T-cell (primary cell): Measurements from ENCODE around the gene KCNE1. TPM values are rescaled to one million over a fixed set of nuclear protein-coding genes. Genes with fewer than 3 reads are reported as not detected.
A peak's percentile ranks its signal among the peaks of the same experiment; 100 is the strongest.
"Not testable (repeated sequence)": the region's sequence is repeated elsewhere in the genome, so short reads cannot be mapped to it uniquely, and the experiment has no call there.

ENCODE experiments used
- ATAC-seq, 4 experiments: fragments of 200-7000 bp in 3 of 4; fragments of 150-1000 bp in 1 of 4; cut with Tn5 transposase; replicated peaks in 1 of 4; 1 replicate in 3 of 4; 2 replicates in 1 of 4; pipeline ENCODE4 v1.10.0; 2021; ENCODE audit warnings: moderate library complexity in 3 of 4, mild to moderate bottlenecking in 2 of 4, moderate number of reproducible peaks in 1 of 4
- CTCF ChIA-PET, 2 donors: fragments of 300-600 bp; sonication (Branson Sonifier 250); formaldehyde crosslinking; loops; one replicate each; lab custom pipeline; 2022; ENCODE audit warnings: antibody characterized with exemption in 2 of 2; lab: Charles Lee
- POLR2A ChIA-PET, 2 donors: fragments of 300-600 bp; sonication (Branson Sonifier 250); formaldehyde crosslinking; loops; one replicate each; lab custom pipeline; 2022; ENCODE audit warnings: antibody characterized with exemption in 2 of 2; lab: Charles Lee
- DNase-seq, 35 experiments: peaks; one replicate each; pipeline versions ENCODE4 v3.0.0 to v3.0.0-alpha.2; 2013 to 2023
- H3K27ac ChIP-seq: one replicate; pipeline ENCODE4 v1.5.1; 2013; ENCODE audit warnings: low read length
- H3K27me3 ChIP-seq, 2 experiments: replicated peaks in 1 of 2; 1 replicate in 1 of 2; 2 replicates in 1 of 2; pipeline versions ENCODE4 v1.6.1 to v1.7.0; 2013; ENCODE audit warnings: low read length in 1 of 2, mixed read lengths in 1 of 2; ENCODE audit not compliant: control insufficient read depth in 2 of 2, insufficient read depth in 2 of 2; ENCODE audit errors: extremely low read depth in 1 of 2
- H3K36me3 ChIP-seq, 2 donors: 1 replicate in 1 of 2; 2 replicates in 1 of 2; pipeline versions ENCODE4 v1.6.1 to v1.7.0; 2013; ENCODE audit warnings: low read length in 1 of 2; ENCODE audit not compliant: control insufficient read depth in 2 of 2, insufficient read depth in 1 of 2; ENCODE audit errors: extremely low read depth in 1 of 2
- H3K4me1 ChIP-seq, 2 experiments: 1 replicate in 1 of 2; 2 replicates in 1 of 2; pipeline versions ENCODE4 v1.6.1 to v1.7.0; 2013; ENCODE audit warnings: low read length in 2 of 2, mixed read lengths in 1 of 2; ENCODE audit not compliant: insufficient read depth in 2 of 2, control insufficient read depth in 1 of 2; ENCODE audit errors: extremely low read depth in 1 of 2
- H3K4me3 ChIP-seq, 2 donors: 1 replicate in 1 of 2; 2 replicates in 1 of 2; pipeline versions ENCODE4 v1.5.1 to v1.7.0; 2013; ENCODE audit warnings: mild to moderate bottlenecking in 2 of 2, low read length in 1 of 2, moderate library complexity in 1 of 2; ENCODE audit not compliant: control insufficient read depth in 1 of 2; ENCODE audit errors: extremely low read depth in 1 of 2
- H3K9me3 ChIP-seq: 2 replicates; pipeline ENCODE4 v1.7.0; 2013
- H3K27ac Mint-ChIP-seq, 2 donors: one replicate each; pipeline ENCODE4 v1.8.0; 2020 to 2021; ENCODE audit warnings: mild to moderate bottlenecking in 2 of 2, mixed read lengths in 2 of 2
- H3K27me3 Mint-ChIP-seq, 2 donors: one replicate each; pipeline ENCODE4 v1.8.0; 2021 to 2022; ENCODE audit warnings: mixed read lengths in 2 of 2
- H3K36me3 Mint-ChIP-seq: one replicate; pipeline ENCODE4 v1.8.0; 2021; ENCODE audit warnings: mixed read lengths
- H3K4me1 Mint-ChIP-seq, 3 donors: one replicate each; pipeline ENCODE4 v1.8.0; 2020 to 2022; ENCODE audit warnings: mixed read lengths in 3 of 3, mild to moderate bottlenecking in 1 of 3
- H3K4me3 Mint-ChIP-seq, 3 donors: one replicate each; pipeline ENCODE4 v1.8.0; 2020 to 2022; ENCODE audit warnings: mild to moderate bottlenecking in 3 of 3, mixed read lengths in 3 of 3, moderate library complexity in 3 of 3
- H3K9me3 Mint-ChIP-seq, 3 donors: one replicate each; pipeline ENCODE4 v1.8.0; 2020 to 2022; ENCODE audit warnings: mixed read lengths in 3 of 3
- WGBS: methylation state at CpG from one replicate; pipeline ENCODE4 v1.1.5; 2013; ENCODE audit warnings: missing lambda C conversion rate; ENCODE audit not compliant: insufficient coverage; 5-methylcytosine and 5-hydroxymethylcytosine counted together
- total RNA-seq, 35 experiments: library from RNA in 6 of 35; stranded (reverse) in 6 of 35; fragments of 120-200 nt in 1 of 35; gene quantifications; one replicate each; pipeline versions ENCODE4 v1.2.1 to v1.2.4 and lab custom pipeline; 2013 to 2026

Gene KCNE1
- total RNA-seq, 5 donors from 2014 or later (not counting 1 experiment from before 2014, with no cell fraction given), result 0.20 to 0.39 (median 0.32) TPM; not detected in 2

DNA sequence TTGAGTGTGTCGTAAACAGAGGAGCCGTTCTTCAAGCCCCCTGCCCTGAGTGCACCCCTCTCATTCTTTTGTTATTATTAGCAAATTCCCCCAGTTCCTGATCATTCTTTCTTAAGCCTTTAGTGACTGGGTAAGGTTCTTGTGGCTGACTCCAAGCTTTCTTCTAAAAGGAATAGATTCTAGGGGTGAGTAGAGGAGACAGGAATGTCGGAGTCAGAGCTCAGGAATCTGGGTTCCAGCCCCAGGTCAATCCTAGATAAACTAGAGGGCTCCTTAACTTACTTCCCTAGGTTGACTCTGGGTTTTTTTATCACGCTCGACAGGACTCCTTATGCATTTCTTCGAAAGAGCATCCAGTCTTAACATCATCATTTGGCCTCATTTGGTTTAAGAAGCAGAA, 55.8 kb downstream of the KCNE1 start:
- H3K4me3 Mint-ChIP-seq, H3K36me3 ChIP-seq, H3K27ac Mint-ChIP-seq, H3K4me1 ChIP-seq, H3K27me3 ChIP-seq, H3K36me3 Mint-ChIP-seq, H3K27ac ChIP-seq, H3K27me3 Mint-ChIP-seq, CTCF ChIA-PET, POLR2A ChIA-PET, H3K4me3 ChIP-seq, H3K9me3 ChIP-seq, ATAC-seq, H3K9me3 Mint-ChIP-seq, DNase-seq, H3K4me1 Mint-ChIP-seq: not testable (repeated sequence)
- WGBS, result no CpG with 5 or more reads among the region's 6 CpGs

DNA sequence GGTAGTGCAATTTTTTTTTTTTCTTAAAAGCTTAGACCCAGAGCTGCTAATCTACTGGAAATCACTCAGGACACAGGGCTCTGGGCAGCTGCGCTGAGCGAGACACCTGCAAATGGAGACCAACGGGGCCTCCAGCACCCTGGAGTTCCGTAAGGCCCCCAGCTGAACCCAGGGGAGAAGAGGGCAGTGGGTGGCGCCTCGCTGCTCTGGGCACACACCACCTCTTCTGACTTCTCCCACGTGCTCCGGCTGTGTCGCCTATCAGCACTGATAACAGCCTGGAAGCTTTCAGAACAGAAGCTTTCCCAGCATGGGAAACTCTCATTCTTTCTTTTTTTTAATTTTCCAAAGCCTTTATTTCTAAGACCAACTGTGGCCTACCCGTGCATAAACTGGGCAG, 56.4 kb downstream of the KCNE1 start:
- H3K9me3 Mint-ChIP-seq, H3K9me3 ChIP-seq, H3K36me3 ChIP-seq, DNase-seq, H3K36me3 Mint-ChIP-seq, ATAC-seq, H3K4me1 Mint-ChIP-seq, H3K4me1 ChIP-seq, POLR2A ChIA-PET, H3K27ac Mint-ChIP-seq, CTCF ChIA-PET, H3K27me3 ChIP-seq, H3K4me3 Mint-ChIP-seq, H3K27me3 Mint-ChIP-seq, H3K4me3 ChIP-seq, H3K27ac ChIP-seq: not testable (repeated sequence)
- WGBS, result no CpG with 5 or more reads among the region's 10 CpGs

DNA sequence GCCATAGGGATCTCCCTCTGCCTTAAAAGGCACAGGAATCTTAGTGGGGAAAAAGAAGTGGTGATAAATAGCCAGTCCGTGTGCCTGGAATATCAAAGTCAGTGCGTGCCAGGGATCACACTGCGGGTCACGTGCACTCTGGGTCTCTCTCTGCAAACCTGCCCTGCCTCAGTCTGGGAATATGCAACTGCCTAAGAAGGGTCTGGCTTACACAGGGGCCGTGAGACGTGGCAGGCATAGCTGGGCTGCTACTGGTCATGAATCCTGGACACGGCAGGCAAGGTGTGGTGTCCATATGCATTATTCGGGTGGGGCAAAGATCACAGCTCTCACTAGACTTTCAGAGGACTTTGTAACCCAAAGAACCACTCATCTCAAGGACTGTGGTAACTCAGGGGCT, 65.0 kb downstream of the KCNE1 start:
- H3K4me1 Mint-ChIP-seq, POLR2A ChIA-PET, ATAC-seq, H3K4me3 Mint-ChIP-seq, H3K4me3 ChIP-seq, H3K27ac ChIP-seq, H3K27ac Mint-ChIP-seq, H3K9me3 Mint-ChIP-seq, H3K27me3 ChIP-seq, H3K9me3 ChIP-seq, H3K27me3 Mint-ChIP-seq, H3K4me1 ChIP-seq, H3K36me3 Mint-ChIP-seq, H3K36me3 ChIP-seq, CTCF ChIA-PET, DNase-seq: not testable (repeated sequence)
- no CpG with 5 or more reads among the region's 8 CpGs for WGBS

DNA sequence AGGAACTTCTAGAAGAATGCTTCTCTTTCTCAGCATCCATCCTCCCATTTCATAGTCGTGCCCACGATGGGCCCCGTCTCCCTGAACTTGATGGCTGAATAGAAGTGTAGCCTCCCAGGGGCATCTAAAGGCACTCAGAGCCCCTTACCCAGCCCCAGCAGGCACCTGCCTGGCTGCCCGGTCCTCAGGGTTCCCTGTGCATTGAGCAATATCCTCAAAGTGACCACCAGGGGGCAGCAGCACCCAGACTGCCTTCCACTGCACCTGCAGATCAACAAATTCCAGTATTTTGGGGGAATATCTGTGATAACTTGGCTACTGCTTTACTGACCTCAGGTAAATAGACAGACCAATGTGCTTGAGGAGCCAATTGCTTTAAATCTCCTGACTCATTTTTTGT, 68.5 kb downstream of the KCNE1 start:
- H3K36me3 ChIP-seq, H3K9me3 ChIP-seq, POLR2A ChIA-PET, H3K4me1 ChIP-seq, H3K9me3 Mint-ChIP-seq, H3K4me3 ChIP-seq, H3K27me3 Mint-ChIP-seq, DNase-seq, H3K4me3 Mint-ChIP-seq, CTCF ChIA-PET, H3K27ac ChIP-seq, H3K4me1 Mint-ChIP-seq, H3K27me3 ChIP-seq, H3K27ac Mint-ChIP-seq, H3K36me3 Mint-ChIP-seq: not testable (repeated sequence)
- no CpG with 5 or more reads among the region's 4 CpGs for WGBS
- peak in 2 of 4 experiments; percentile 55 to 56 for ATAC-seq

DNA sequence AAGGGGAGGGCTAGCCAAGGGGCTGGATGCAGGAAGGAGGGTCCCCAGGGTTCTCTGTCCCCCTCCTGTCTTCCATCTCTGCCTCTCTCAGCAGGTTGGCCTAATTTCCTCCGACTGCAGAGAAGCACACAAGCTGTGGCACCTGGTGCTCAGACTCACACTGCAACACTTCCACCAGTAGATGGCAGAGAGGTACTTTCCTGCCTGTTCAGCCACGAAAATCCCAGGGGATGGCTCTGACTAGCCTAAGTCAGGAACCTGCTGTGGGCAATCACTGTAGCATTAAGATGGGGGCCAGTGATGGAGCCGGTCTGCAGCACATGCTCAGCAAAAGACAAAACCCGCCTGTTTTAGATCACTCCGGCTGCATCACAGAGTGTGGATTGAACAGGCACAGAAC, 82.3 kb downstream of the KCNE1 start:
- CTCF ChIA-PET, POLR2A ChIA-PET, H3K9me3 ChIP-seq, H3K36me3 Mint-ChIP-seq, H3K27ac Mint-ChIP-seq, H3K36me3 ChIP-seq, H3K27me3 ChIP-seq, H3K4me1 Mint-ChIP-seq, DNase-seq, H3K4me1 ChIP-seq, H3K9me3 Mint-ChIP-seq, H3K27me3 Mint-ChIP-seq, H3K27ac ChIP-seq, H3K4me3 ChIP-seq, ATAC-seq, H3K4me3 Mint-ChIP-seq: not testable (repeated sequence)
- no CpG with 5 or more reads among the region's 5 CpGs for WGBS

DNA sequence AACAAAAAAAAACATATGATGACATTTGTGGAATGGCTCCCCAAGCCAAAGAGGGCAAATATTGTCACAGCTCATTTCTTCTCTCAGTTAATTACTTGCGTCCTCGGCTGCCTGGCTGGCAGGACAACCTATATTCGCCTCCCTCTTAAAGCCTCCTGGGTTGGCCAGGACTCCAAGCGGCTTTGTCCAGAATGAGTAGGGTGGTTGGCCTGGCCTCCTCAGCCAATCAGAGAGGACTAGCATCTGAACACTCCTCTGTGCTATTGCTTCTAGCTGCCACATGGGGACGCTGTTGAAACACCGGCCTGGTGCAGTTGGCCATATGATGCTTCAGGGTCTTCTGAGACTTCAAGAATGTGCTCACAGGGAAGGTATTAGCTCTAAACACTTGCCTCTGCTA, 83.6 kb downstream of the KCNE1 start:
- CTCF ChIA-PET, H3K27me3 ChIP-seq, H3K4me3 ChIP-seq, ATAC-seq, H3K27ac ChIP-seq, POLR2A ChIA-PET, H3K36me3 ChIP-seq, H3K4me1 Mint-ChIP-seq, H3K9me3 ChIP-seq, H3K36me3 Mint-ChIP-seq, H3K4me3 Mint-ChIP-seq, DNase-seq, H3K4me1 ChIP-seq, H3K27me3 Mint-ChIP-seq, H3K9me3 Mint-ChIP-seq, H3K27ac Mint-ChIP-seq: not testable (repeated sequence)
- WGBS, result no CpG with 5 or more reads among the region's 6 CpGs

DNA sequence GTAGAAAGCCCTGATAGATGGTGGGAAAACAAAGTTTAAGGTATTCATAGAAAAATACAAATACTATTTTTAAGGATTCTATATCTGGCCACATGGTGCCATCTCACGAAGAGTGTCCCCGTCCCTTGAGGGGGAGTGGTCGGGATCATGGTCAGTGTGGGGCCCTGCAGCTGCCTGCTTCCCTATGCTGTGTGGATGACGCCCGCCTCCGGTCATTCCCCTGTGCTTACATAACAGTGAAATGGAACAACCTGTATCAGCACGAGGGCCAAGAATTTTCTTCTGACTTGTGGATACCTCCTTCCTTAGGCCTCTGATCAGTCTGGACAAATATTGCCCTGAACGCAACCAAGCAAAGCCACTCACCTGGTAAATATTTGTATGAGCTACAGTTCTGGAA, 84.7 kb downstream of the KCNE1 start:
- H3K27me3 ChIP-seq, H3K9me3 Mint-ChIP-seq, H3K27ac Mint-ChIP-seq, H3K4me3 Mint-ChIP-seq, DNase-seq, H3K27me3 Mint-ChIP-seq, H3K36me3 Mint-ChIP-seq, H3K36me3 ChIP-seq, H3K4me1 ChIP-seq, POLR2A ChIA-PET, H3K4me1 Mint-ChIP-seq, H3K9me3 ChIP-seq, H3K4me3 ChIP-seq, H3K27ac ChIP-seq, CTCF ChIA-PET, ATAC-seq: not testable (repeated sequence)
- no CpG with 5 or more reads among the region's 8 CpGs for WGBS
